Neural progenitor cell (in vitro differentiated cells): ENCODE results near the gene FAM131A. TPM values are rescaled to one million over a fixed set of nuclear protein-coding genes. Genes with fewer than 3 reads are reported as not detected.

Source experiments
- DNase-seq: peaks from one replicate; pipeline ENCODE4 v3.0.0-alpha.2; 2016; ENCODE audit warnings: low spot score
- H2AFZ ChIP-seq: fragments of 200-600 bp; sonication (generic); replicated peaks from 2 replicates; pipeline ENCODE4 v1.6.1; 2016; ENCODE audit warnings: antibody characterized with exemption
- H3F3A ChIP-seq: fragments of 200-600 bp; sonication (generic); 2 replicates; pipeline ENCODE4 v1.6.1; 2016; ENCODE audit warnings: antibody characterized with exemption, low read depth
- H3K27ac ChIP-seq: fragments of 200-600 bp; sonication (generic); 2 replicates; pipeline ENCODE4 v1.5.1; 2016; ENCODE audit warnings: mild to moderate bottlenecking
- H3K27me3 ChIP-seq: fragments of 200-600 bp; sonication (generic); 2 replicates; pipeline ENCODE4 v1.6.1; 2016; ENCODE audit warnings: mild to moderate bottlenecking, moderate library complexity
- H3K36me3 ChIP-seq: fragments of 200-600 bp; sonication (generic); 2 replicates; pipeline ENCODE4 v1.5.1; 2016
- H3K4me1 ChIP-seq: fragments of 200-600 bp; sonication (generic); 2 replicates; pipeline ENCODE4 v1.6.1; 2016; ENCODE audit warnings: mixed run types
- H3K4me2 ChIP-seq: fragments of 200-600 bp; sonication (generic); 2 replicates; pipeline ENCODE4 v1.6.1; 2016
- H3K4me3 ChIP-seq: fragments of 200-600 bp; sonication (generic); 2 replicates; pipeline ENCODE4 v1.5.1; 2016
- H3K79me2 ChIP-seq: fragments of 200-600 bp; sonication (generic); 2 replicates; pipeline ENCODE4 v1.6.1; 2016; ENCODE audit warnings: low read depth
- H3K9ac ChIP-seq: fragments of 200-600 bp; sonication (generic); 2 replicates; pipeline ENCODE4 v1.6.1; 2016
- H3K9me3 ChIP-seq: fragments of 200-600 bp; sonication (generic); 2 replicates; pipeline ENCODE4 v1.5.1; 2016; ENCODE audit warnings: low read depth
- H4K20me1 ChIP-seq: fragments of 200-600 bp; sonication (generic); 2 replicates; pipeline ENCODE4 v1.6.1; 2016; ENCODE audit warnings: low read depth
- H3K27ac Mint-ChIP-seq: 3 replicates; pipeline ENCODE4 v1.8.0; 2021; ENCODE audit warnings: mixed read lengths
- H3K27me3 Mint-ChIP-seq: 2 replicates; pipeline ENCODE4 v1.8.0; 2022; ENCODE audit warnings: low read depth, mild to moderate bottlenecking, inconsistent platforms, moderate library complexity, mixed read lengths; ENCODE audit not compliant: insufficient read depth
- H3K36me3 Mint-ChIP-seq: 3 replicates; pipeline ENCODE4 v1.8.0; 2021; ENCODE audit warnings: mixed read lengths
- H3K4me1 Mint-ChIP-seq: 3 replicates; pipeline ENCODE4 v1.8.0; 2021; ENCODE audit warnings: mixed read lengths
- H3K4me3 Mint-ChIP-seq: 3 replicates; pipeline ENCODE4 v1.8.0; 2021; ENCODE audit warnings: mild to moderate bottlenecking, moderate library complexity, mixed read lengths
- H3K9me3 Mint-ChIP-seq: 3 replicates; pipeline ENCODE4 v1.8.0; 2020; ENCODE audit warnings: mixed read lengths
- CTCF ChIP-seq: fragments of 200-600 bp; sonication (generic); IDR thresholded peaks from 2 replicates; pipeline ENCODE4 v1.5.1; 2017; ENCODE audit warnings: antibody characterized with exemption, mild to moderate bottlenecking
- EZH2 ChIP-seq: fragments of 200-600 bp; sonication (generic); IDR thresholded peaks from 2 replicates; pipeline ENCODE4 v1.6.1; 2017; ENCODE audit warnings: antibody characterized with exemption, mild to moderate bottlenecking, moderate library complexity
- EZH2phosphoT487 ChIP-seq: fragments of 200-600 bp; sonication (generic); IDR thresholded peaks from 2 replicates; pipeline ENCODE4 v1.6.1; 2017; ENCODE audit warnings: antibody characterized with exemption
- total RNA-seq: library from RNA; depleted of rRNA; stranded (reverse); fragments of >200 nt; gene quantifications from 2 replicates; pipeline ENCODE4 v1.2.3, GENCODE V29; 2015; ENCODE audit warnings: low replicate concordance

FAM131A gene
- total RNA-seq, 1 donor from 2014 or later = 17.2 TPM

DNA sequence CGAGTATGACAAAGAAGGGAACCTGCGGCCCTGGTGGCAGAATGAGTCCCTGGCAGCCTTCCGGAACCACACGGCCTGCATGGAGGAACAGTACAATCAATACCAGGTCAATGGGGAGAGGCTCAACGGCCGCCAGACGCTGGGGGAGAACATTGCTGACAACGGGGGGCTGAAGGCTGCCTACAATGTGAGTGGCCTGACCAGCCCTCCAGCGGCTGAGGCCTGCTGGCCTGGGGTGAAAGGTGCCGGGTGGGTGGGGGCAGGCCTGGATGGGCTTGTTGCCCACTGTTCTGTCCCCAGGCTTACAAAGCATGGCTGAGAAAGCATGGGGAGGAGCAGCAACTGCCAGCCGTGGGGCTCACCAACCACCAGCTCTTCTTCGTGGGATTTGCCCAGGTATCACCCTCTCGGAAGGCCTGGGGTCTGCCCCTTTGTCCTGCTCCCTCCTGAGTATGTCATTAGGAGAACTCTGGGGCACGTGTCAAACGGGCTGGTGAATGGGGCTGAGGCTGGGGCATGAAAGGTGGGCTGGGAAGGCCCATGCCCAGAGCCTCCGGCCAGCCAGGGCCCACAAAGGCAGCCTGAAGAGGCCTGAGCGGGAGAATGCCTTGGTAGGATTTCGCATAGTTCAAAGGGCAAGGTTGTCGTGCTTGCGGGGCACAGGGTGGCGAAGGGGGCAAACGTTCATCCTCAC lies 46.2 kb upstream of the FAM131A start:
- H3K4me2 ChIP-seq = no peak overlapping the region
- TF ChIP-seq EZH2 = no peak
- no peak for TF ChIP-seq EZH2phosphoT487
- H4K20me1 ChIP-seq = no peaks in the 10 kb centered on the region
- no peaks in the 10 kb centered on the region for H3K79me2 ChIP-seq
- peaks cover 6% of the 10 kb centered on the region for H3K27me3 ChIP-seq
- H3K27me3 Mint-ChIP-seq = peaks cover 11% of the 10 kb centered on the region
- H3K4me1 ChIP-seq = no peaks in the 10 kb centered on the region
- H3K9me3 Mint-ChIP-seq = no peaks in the 10 kb centered on the region
- H3K4me3 Mint-ChIP-seq = no peak overlapping the region
- no peaks in the 10 kb centered on the region for H3K36me3 ChIP-seq
- no peak overlapping the region for H2AFZ ChIP-seq
- no peak overlapping the region for H3K27ac Mint-ChIP-seq
- no peaks in the 10 kb centered on the region for H3K9me3 ChIP-seq
- no peak for DNase-seq
- H3K36me3 Mint-ChIP-seq = no peaks in the 10 kb centered on the region
- H3K4me3 ChIP-seq = no peak overlapping the region
- H3K27ac ChIP-seq = no peak overlapping the region
- no peaks in the 10 kb centered on the region for H3F3A ChIP-seq
- H3K4me1 Mint-ChIP-seq = no peaks in the 10 kb centered on the region
- no peak overlapping the region for H3K9ac ChIP-seq

DNA sequence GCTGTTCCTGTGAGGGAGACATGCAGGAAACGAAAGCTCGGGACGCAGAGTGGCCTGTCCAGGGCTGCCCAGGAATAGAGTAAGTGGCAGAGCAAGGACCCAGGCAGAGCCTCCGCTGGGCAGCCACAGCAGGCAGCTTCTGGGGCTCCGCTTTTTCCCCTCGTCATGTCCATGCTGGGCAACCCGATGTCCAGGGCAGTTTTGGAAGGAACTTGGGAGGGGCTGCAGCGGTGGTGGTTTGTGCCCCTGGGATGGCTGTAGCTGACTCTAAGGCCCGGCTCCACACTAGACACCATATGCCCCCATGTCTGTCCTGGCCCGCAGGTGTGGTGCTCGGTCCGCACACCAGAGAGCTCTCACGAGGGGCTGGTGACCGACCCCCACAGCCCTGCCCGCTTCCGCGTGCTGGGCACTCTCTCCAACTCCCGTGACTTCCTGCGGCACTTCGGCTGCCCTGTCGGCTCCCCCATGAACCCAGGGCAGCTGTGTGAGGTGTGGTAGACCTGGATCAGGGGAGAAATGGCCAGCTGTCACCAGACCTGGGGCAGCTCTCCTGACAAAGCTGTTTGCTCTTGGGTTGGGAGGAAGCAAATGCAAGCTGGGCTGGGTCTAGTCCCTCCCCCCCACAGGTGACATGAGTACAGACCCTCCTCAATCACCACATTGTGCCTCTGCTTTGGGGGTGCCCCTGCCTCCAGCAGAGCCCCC lies 45.5 kb upstream of the FAM131A start:
- Histone ChIP-seq H3K4me2 (no peak overlapping the region), H3K79me2 (no peaks in the 10 kb centered on the region), H3K9ac (no peak overlapping the region), H3F3A (no peaks in the 10 kb centered on the region), H3K4me1 (no peaks in the 10 kb centered on the region), H3K27ac (no peak overlapping the region), H2AFZ (no peak overlapping the region), H3K36me3 (no peaks in the 10 kb centered on the region), H3K4me3 (no peak overlapping the region), H4K20me1 (no peaks in the 10 kb centered on the region), H3K27me3 (peaks cover 6% of the 10 kb centered on the region), H3K9me3 (no peaks in the 10 kb centered on the region)
- H3K4me3 Mint-ChIP-seq = no peak overlapping the region
- H3K9me3 Mint-ChIP-seq = no peaks in the 10 kb centered on the region
- H3K27me3 Mint-ChIP-seq = peaks cover 8% of the 10 kb centered on the region
- no peak for TF ChIP-seq CTCF
- no peaks in the 10 kb centered on the region for H3K36me3 Mint-ChIP-seq
- H3K4me1 Mint-ChIP-seq = no peaks in the 10 kb centered on the region
- no peak for DNase-seq
- no peak overlapping the region for H3K27ac Mint-ChIP-seq

GRCh38 chr3:184295771-184296170 lies 41.6 kb upstream of the FAM131A start:
- Histone ChIP-seq H4K20me1 (peaks cover 14% of the 10 kb centered on the region), H3K79me2 (peaks cover 17% of the 10 kb centered on the region), H3K4me1 (peaks cover 8% of the 10 kb centered on the region), H2AFZ (no peak overlapping the region), H3K9me3 (no peaks in the 10 kb centered on the region), H3K27me3 (peaks cover 3% of the 10 kb centered on the region), H3K36me3 (no peaks in the 10 kb centered on the region), H3K4me2 (no peak overlapping the region), H3K4me3 (no peak overlapping the region), H3K27ac (no peak overlapping the region), H3F3A (peaks cover 9% of the 10 kb centered on the region), H3K9ac (no peak overlapping the region)
- H3K4me1 Mint-ChIP-seq = peaks cover 17% of the 10 kb centered on the region
- no peak overlapping the region for H3K4me3 Mint-ChIP-seq
- no peaks in the 10 kb centered on the region for H3K9me3 Mint-ChIP-seq
- no peak for DNase-seq
- peaks cover 5% of the 10 kb centered on the region for H3K27me3 Mint-ChIP-seq
- TF ChIP-seq EZH2phosphoT487 (no peak), CTCF (no peak), EZH2 (no peak)
- H3K36me3 Mint-ChIP-seq = peaks cover 3% of the 10 kb centered on the region
- H3K27ac Mint-ChIP-seq = no peak overlapping the region

DNA sequence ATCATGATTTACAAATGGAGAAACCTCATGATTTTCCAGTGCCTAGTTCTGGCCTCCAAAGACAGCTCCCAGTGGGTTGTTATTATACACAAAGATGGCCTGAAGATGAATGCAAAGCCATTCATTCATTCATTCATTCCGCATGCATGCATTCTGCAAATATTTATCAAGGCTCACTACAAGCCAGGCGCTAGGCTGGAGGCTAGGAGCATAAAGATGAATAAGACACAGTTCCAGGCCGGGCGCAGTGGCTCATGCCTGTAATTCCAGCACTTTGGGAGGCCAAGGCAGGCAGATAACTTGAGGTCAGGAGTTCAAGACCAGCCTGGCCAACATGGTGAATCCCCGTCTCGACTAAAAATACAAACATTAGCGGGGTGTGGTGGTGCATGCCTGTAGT lies 40.8 kb upstream of the FAM131A start:
- peaks cover 26% of the 10 kb centered on the region for H3K79me2 ChIP-seq
- Mint-ChIP-seq H3K4me3 (no peak overlapping the region), H3K27ac (no peak overlapping the region), H3K9me3 (no peaks in the 10 kb centered on the region), H3K4me1 (peaks cover 17% of the 10 kb centered on the region), H3K36me3 (peaks cover 4% of the 10 kb centered on the region), H3K27me3 (peaks cover 5% of the 10 kb centered on the region)
- no peak overlapping the region for H3K4me2 ChIP-seq
- peaks cover 3% of the 10 kb centered on the region for H3K27me3 ChIP-seq
- no peaks in the 10 kb centered on the region for H3K36me3 ChIP-seq
- no peak overlapping the region for H2AFZ ChIP-seq
- H3F3A ChIP-seq = peaks cover 9% of the 10 kb centered on the region
- peaks cover 8% of the 10 kb centered on the region for H3K4me1 ChIP-seq
- H3K9ac ChIP-seq = no peak overlapping the region
- TF ChIP-seq EZH2 (no peak), CTCF (no peak), EZH2phosphoT487 (no peak)
- no peak overlapping the region for H3K4me3 ChIP-seq
- peak; percentile 21 for DNase-seq
- peaks cover 16% of the 10 kb centered on the region for H4K20me1 ChIP-seq
- H3K9me3 ChIP-seq = no peaks in the 10 kb centered on the region
- no peak overlapping the region for H3K27ac ChIP-seq
